DND-41 (cell line): Measurements from ENCODE around the gene MAP7.

Experiments
- ATAC-seq: fragments of 200-7000 bp; cut with Tn5 transposase; 3 replicates; pipeline ENCODE4 v1.9.1; 2021; ENCODE audit warnings: low read depth; ENCODE audit not compliant: insufficient read depth
- DNase-seq: peaks from one replicate; pipeline ENCODE4 v3.0.0-alpha.2; 2020
- H2AFZ ChIP-seq: 2 replicates; pipeline ENCODE4 v1.6.0; 2012; ENCODE audit warnings: low read depth, low read length
- H3K27ac ChIP-seq: 2 replicates; pipeline ENCODE4 v1.5.1; 2012; ENCODE audit warnings: low read length, inconsistent platforms
- H3K27me3 ChIP-seq: fragments of 200-600 bp; sonication (generic); 2 replicates; pipeline ENCODE4 v1.6.0; 2012; ENCODE audit warnings: low read length, mild to moderate bottlenecking, inconsistent platforms; ENCODE audit not compliant: insufficient read depth, poor library complexity
- H3K36me3 ChIP-seq: 2 replicates; pipeline ENCODE4 v1.5.1; 2012; ENCODE audit warnings: low read length, inconsistent platforms; ENCODE audit not compliant: insufficient read depth
- H3K4me1 ChIP-seq: 2 replicates; pipeline ENCODE4 v1.5.1; 2012; ENCODE audit warnings: mild to moderate bottlenecking, low read length; ENCODE audit not compliant: insufficient read depth
- H3K4me2 ChIP-seq: 2 replicates; pipeline ENCODE4 v1.6.0; 2012; ENCODE audit warnings: mild to moderate bottlenecking, moderate library complexity, low read length, inconsistent platforms; ENCODE audit not compliant: insufficient read depth
- H3K4me3 ChIP-seq, 2 experiments: fragments of 200-600 bp in 1 of 2; shearing (Covaris generic) in 1 of 2; 2 replicates each; pipeline ENCODE4 v1.5.1; 2012 to 2016; ENCODE audit warnings: inconsistent platforms in 2 of 2, low read length in 2 of 2, mild to moderate bottlenecking in 2 of 2, low read depth in 1 of 2, moderate library complexity in 1 of 2
- H3K79me2 ChIP-seq: 2 replicates; pipeline ENCODE4 v1.6.0; 2012; ENCODE audit warnings: low read length, inconsistent platforms; ENCODE audit not compliant: insufficient read depth
- H3K9ac ChIP-seq: 2 replicates; pipeline ENCODE4 v1.6.0; 2012; ENCODE audit warnings: low read depth, mild to moderate bottlenecking, inconsistent platforms, low read length, moderate library complexity
- H3K9me3 ChIP-seq: 2 replicates; pipeline ENCODE4 v1.5.1; 2012; ENCODE audit warnings: low read length, moderate library complexity, mild to moderate bottlenecking, inconsistent platforms; ENCODE audit not compliant: insufficient read depth, severe bottlenecking
- H4K20me1 ChIP-seq: 2 replicates; pipeline ENCODE4 v1.6.0; 2012; ENCODE audit warnings: low read length; ENCODE audit not compliant: insufficient read depth
- EZH2 ChIP-seq: IDR thresholded peaks from 3 replicates; pipeline ENCODE4 v1.6.1; 2012; ENCODE audit warnings: borderline replicate concordance, low read depth, mild to moderate bottlenecking, moderate library complexity, low read length, inconsistent platforms; ENCODE audit not compliant: severe bottlenecking
- TF ChIP-seq, protein P1 (sequence below): IDR thresholded peaks from 2 replicates; pipeline ENCODE4 v1.5.1; 2012; ENCODE audit warnings: borderline replicate concordance, low read length, moderate library complexity, mild to moderate bottlenecking; ENCODE audit not compliant: poor library complexity, severe bottlenecking; ENCODE audit errors: extremely low read depth

MAP7 gene

GRCh38 chr6:136514591-136514990, 35.6 kb downstream of the MAP7 start:
- H4K20me1 ChIP-seq, result no peaks in the 10 kb centered on the region
- no peak for DNase-seq
- no peak for ATAC-seq
- H3K4me1 ChIP-seq, result no peaks in the 10 kb centered on the region
- H3K4me3 ChIP-seq, result no peak overlapping the region
- H3K9me3 ChIP-seq, result no peaks in the 10 kb centered on the region
- H3K27ac ChIP-seq, result no peak overlapping the region
- no peaks in the 10 kb centered on the region for H3K79me2 ChIP-seq
- H3K27me3 ChIP-seq, result peaks cover 4% of the 10 kb centered on the region
- no peaks in the 10 kb centered on the region for H3K36me3 ChIP-seq
- TF ChIP-seq, protein P1, sequence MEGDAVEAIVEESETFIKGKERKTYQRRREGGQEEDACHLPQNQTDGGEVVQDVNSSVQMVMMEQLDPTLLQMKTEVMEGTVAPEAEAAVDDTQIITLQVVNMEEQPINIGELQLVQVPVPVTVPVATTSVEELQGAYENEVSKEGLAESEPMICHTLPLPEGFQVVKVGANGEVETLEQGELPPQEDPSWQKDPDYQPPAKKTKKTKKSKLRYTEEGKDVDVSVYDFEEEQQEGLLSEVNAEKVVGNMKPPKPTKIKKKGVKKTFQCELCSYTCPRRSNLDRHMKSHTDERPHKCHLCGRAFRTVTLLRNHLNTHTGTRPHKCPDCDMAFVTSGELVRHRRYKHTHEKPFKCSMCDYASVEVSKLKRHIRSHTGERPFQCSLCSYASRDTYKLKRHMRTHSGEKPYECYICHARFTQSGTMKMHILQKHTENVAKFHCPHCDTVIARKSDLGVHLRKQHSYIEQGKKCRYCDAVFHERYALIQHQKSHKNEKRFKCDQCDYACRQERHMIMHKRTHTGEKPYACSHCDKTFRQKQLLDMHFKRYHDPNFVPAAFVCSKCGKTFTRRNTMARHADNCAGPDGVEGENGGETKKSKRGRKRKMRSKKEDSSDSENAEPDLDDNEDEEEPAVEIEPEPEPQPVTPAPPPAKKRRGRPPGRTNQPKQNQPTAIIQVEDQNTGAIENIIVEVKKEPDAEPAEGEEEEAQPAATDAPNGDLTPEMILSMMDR, result no peak
- TF ChIP-seq EZH2, result no peak
- H2AFZ ChIP-seq, result no peak overlapping the region
- H3K4me2 ChIP-seq, result no peak overlapping the region
- H3K9ac ChIP-seq, result no peak overlapping the region

- no peaks in the 10 kb centered on the region for H3K9me3 ChIP-seq
- TF ChIP-seq, protein P1, result no peak
- TF ChIP-seq EZH2, result no peak
- H3K79me2 ChIP-seq, result no peaks in the 10 kb centered on the region
- H3K4me2 ChIP-seq, result no peak overlapping the region
- DNase-seq, result no peak
- H2AFZ ChIP-seq, result no peak overlapping the region
- ATAC-seq, result no peak
- H3K4me1 ChIP-seq, result no peaks in the 10 kb centered on the region
- peaks cover 4% of the 10 kb centered on the region for H3K27me3 ChIP-seq
- no peak overlapping the region for H3K27ac ChIP-seq
- no peak overlapping the region for H3K4me3 ChIP-seq
- no peaks in the 10 kb centered on the region for H4K20me1 ChIP-seq
- H3K36me3 ChIP-seq, result no peaks in the 10 kb centered on the region
- no peak overlapping the region for H3K9ac ChIP-seq
Observed at GRCh38 chr6:136511926-136512325, 38.3 kb downstream of the MAP7 start.

DNA sequence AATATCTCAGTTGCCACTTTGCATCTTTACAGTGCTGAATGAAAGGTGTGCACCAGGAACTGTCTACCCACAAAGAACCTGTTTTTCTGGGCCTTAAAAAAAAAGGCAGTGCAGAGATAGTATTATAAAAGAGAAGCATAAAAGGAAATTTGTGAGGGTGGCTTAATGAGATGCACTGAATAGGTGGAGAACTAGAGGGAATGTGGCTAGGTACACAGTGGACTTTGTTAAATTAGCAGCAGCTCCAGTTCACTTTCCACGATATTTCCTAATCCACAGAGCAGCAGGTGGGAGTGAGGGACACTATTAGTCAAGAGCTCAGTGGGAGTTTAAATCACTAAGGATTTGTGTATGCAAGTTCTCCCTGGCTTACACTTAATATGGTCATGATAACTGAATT, 38.8 kb downstream of the MAP7 start:
- H3K27me3 ChIP-seq, result peaks cover 4% of the 10 kb centered on the region
- TF ChIP-seq EZH2, result no peak
- TF ChIP-seq, protein P1, result no peak
- H3K36me3 ChIP-seq, result no peaks in the 10 kb centered on the region
- no peaks in the 10 kb centered on the region for H3K4me1 ChIP-seq
- H2AFZ ChIP-seq, result no peak overlapping the region
- H3K9ac ChIP-seq, result no peak overlapping the region
- no peaks in the 10 kb centered on the region for H4K20me1 ChIP-seq
- H3K79me2 ChIP-seq, result no peaks in the 10 kb centered on the region
- ATAC-seq (no peak), DNase-seq (no peak)
- no peak overlapping the region for H3K4me3 ChIP-seq
- H3K9me3 ChIP-seq, result no peaks in the 10 kb centered on the region
- no peak overlapping the region for H3K27ac ChIP-seq
- H3K4me2 ChIP-seq, result no peak overlapping the region

GRCh38 chr6:136510782-136511181, 39.4 kb downstream of the MAP7 start:
- Histone ChIP-seq H3K9ac (no peak overlapping the region), H3K4me3 (no peak overlapping the region), H4K20me1 (no peaks in the 10 kb centered on the region), H2AFZ (no peak overlapping the region), H3K27ac (no peak overlapping the region), H3K4me2 (no peak overlapping the region), H3K27me3 (peaks cover 4% of the 10 kb centered on the region), H3K36me3 (no peaks in the 10 kb centered on the region), H3K9me3 (no peaks in the 10 kb centered on the region), H3K4me1 (no peaks in the 10 kb centered on the region), H3K79me2 (no peaks in the 10 kb centered on the region)
- ATAC-seq (no peak), DNase-seq (no peak)
- TF ChIP-seq EZH2, result no peak
- TF ChIP-seq, protein P1, result no peak
